DOHH2 (cell line): ENCODE measurements around the gene PGGHG.
"Not testable (repeated sequence)": the region's sequence is repeated elsewhere in the genome, so short reads cannot be mapped to it uniquely, and the experiment has no call there.

Experiments used
- CTCF ChIP-seq: fragments of 200-600 bp; sonication (generic); IDR thresholded peaks from one replicate; pipeline ENCODE4 v1.5.1; 2014; ENCODE audit warnings: antibody characterized with exemption, mild to moderate bottlenecking, low read depth, low read length; ENCODE audit not compliant: poor library complexity, severe bottlenecking
- EZH2phosphoT487 ChIP-seq: fragments of 200-600 bp; sonication (generic); IDR thresholded peaks from 2 replicates; pipeline ENCODE4 v1.6.1; 2017; ENCODE audit warnings: borderline replicate concordance, mild to moderate bottlenecking, antibody characterized with exemption, low read length, moderate library complexity, mixed read lengths

DNA sequence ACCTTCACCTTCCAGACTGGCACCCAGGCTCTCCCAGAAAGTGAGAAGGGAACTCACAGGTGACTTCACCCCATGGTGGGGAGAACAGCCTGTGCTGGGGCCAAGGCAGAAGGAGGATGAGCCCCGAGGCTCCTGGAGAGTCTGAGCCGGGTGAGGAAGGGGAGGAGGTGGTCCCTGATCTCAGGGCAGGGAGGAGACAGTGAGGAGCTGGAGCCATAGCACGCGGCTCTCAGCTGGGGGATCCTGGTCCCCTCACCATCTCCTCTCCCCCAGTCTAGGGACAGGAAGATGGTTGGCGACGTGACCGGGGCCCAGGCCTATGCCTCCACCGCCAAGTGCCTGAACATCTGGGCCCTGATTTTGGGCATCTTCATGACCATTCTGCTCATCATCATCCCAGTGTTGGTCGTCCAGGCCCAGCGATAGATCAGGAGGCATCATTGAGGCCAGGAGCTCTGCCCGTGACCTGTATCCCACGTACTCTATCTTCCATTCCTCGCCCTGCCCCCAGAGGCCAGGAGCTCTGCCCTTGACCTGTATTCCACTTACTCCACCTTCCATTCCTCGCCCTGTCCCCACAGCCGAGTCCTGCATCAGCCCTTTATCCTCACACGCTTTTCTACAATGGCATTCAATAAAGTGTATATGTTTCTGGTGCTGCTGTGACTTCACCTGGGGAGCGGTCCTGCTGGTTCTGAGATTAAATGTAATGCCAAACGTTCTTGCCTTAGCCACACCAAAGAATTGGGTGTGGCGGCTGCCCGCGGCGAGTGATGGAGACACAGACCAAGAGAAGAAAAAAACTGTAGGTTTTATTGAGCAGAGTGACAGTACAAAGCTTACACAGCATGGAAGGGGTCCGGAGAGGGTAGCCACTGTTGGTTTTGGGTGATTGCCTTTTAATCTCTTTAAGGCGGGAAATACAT is 20.1 kb downstream of the PGGHG start:
- TF ChIP-seq CTCF, EZH2phosphoT487: not testable (repeated sequence)
